IMR-90 (cell line): ENCODE results near the gene MYL11. TPM values are rescaled to one million over a fixed set of nuclear protein-coding genes. Genes with fewer than 3 reads are reported as not detected.
A peak's percentile ranks its signal among the peaks of the same experiment; 100 is the strongest.

Experiments used
- ATAC-seq: fragments of 200-7000 bp; cut with Tn5 transposase; 2 replicates; pipeline ENCODE4 v1.9.1; 2020; ENCODE audit warnings: low read depth, mild to moderate bottlenecking, moderate library complexity
- BruUV-seq: library from RNA; stranded (reverse); fragments of 400-500 nt; replicated peaks from 2 replicates; lab custom pipeline; 2021; lab: Mats Ljungman, UMichigan
- CTCF ChIA-PET: fragments of 300-600 bp; formaldehyde crosslinking; extraction: SDS; loops from one replicate; lab custom pipeline; 2021; ENCODE audit warnings: antibody characterized with exemption; lab: Yijun Ruan, JAX
- POLR2A ChIA-PET: fragments of 300-600 bp; sonication (Branson Sonifier 250); formaldehyde crosslinking; loops from one replicate; lab custom pipeline; 2022; ENCODE audit warnings: antibody characterized with exemption; ENCODE audit not compliant: unreplicated experiment; lab: Charles Lee
- DNase-seq: peaks from one replicate; pipeline ENCODE4 v3.0.0; 2013
- H2AFZ ChIP-seq: replicated peaks from 2 replicates; pipeline ENCODE3; 2013; ENCODE audit warnings: low read length, mild to moderate bottlenecking; ENCODE audit not compliant: poor library complexity
- H2AK5ac ChIP-seq: 2 replicates; pipeline ENCODE4 v1.6.1; 2013; ENCODE audit warnings: low read depth, low read length, inconsistent platforms
- H2AK9ac ChIP-seq: replicated peaks from 2 replicates; pipeline ENCODE3; 2013; ENCODE audit warnings: mild to moderate bottlenecking, low read depth, low read length, moderate library complexity; ENCODE audit not compliant: poor library complexity
- H2BK120ac ChIP-seq: 2 replicates; pipeline ENCODE4 v1.6.1; 2013; ENCODE audit warnings: low read depth, low read length, inconsistent platforms
- H2BK15ac ChIP-seq: 3 replicates; pipeline ENCODE4 v1.6.1; 2013; ENCODE audit warnings: low read depth, low read length, inconsistent platforms
- H2BK20ac ChIP-seq: 2 replicates; pipeline ENCODE4 v1.6.1; 2013; ENCODE audit warnings: low read depth, mild to moderate bottlenecking, inconsistent platforms, low read length, moderate library complexity
- H2BK5ac ChIP-seq: 2 replicates; pipeline ENCODE4 v1.6.1; 2013; ENCODE audit warnings: mild to moderate bottlenecking, low read depth, low read length, inconsistent platforms; ENCODE audit not compliant: poor library complexity, severe bottlenecking
- H3K14ac ChIP-seq: replicated peaks from 2 replicates; pipeline ENCODE4 v1.6.1; 2013; ENCODE audit warnings: low read depth, low read length, inconsistent platforms
- H3K18ac ChIP-seq: 2 replicates; pipeline ENCODE4 v1.6.1; 2013; ENCODE audit warnings: low read depth, low read length, control low read depth
- H3K23ac ChIP-seq: 2 replicates; pipeline ENCODE4 v1.6.1; 2013; ENCODE audit warnings: low read depth, low read length, inconsistent platforms
- H3K27ac ChIP-seq: 2 replicates; pipeline ENCODE4 v1.5.1; 2013; ENCODE audit warnings: mild to moderate bottlenecking, control low read depth, low read length; ENCODE audit not compliant: insufficient read depth
- H3K27me3 ChIP-seq: 2 replicates; pipeline ENCODE4 v1.6.1; 2013; ENCODE audit warnings: low read length; ENCODE audit not compliant: control insufficient read depth, insufficient read depth
- H3K36me3 ChIP-seq: 2 replicates; pipeline ENCODE4 v1.6.1; 2013; ENCODE audit warnings: low read length, mixed read lengths; ENCODE audit not compliant: control insufficient read depth, insufficient read depth
- H3K4ac ChIP-seq: 2 replicates; pipeline ENCODE4 v1.6.1; 2013; ENCODE audit warnings: low read depth, low read length, inconsistent platforms
- H3K4me1 ChIP-seq: 2 replicates; pipeline ENCODE4 v1.6.1; 2013; ENCODE audit warnings: low read length, mixed read lengths; ENCODE audit not compliant: control insufficient read depth, insufficient read depth
- H3K4me2 ChIP-seq: 2 replicates; pipeline ENCODE4 v1.6.1; 2013; ENCODE audit warnings: low read depth, mild to moderate bottlenecking, control low read depth, low read length, moderate library complexity
- H3K4me3 ChIP-seq: 2 replicates; pipeline ENCODE4 v1.5.1; 2013; ENCODE audit warnings: low read depth, mild to moderate bottlenecking, control low read depth, low read length, moderate library complexity; ENCODE audit not compliant: insufficient read depth
- H3K56ac ChIP-seq: 2 replicates; pipeline ENCODE4 v1.6.1; 2013; ENCODE audit warnings: low read length, inconsistent platforms; ENCODE audit not compliant: insufficient read depth; ENCODE audit errors: extremely low read depth
- H3K79me1 ChIP-seq, 2 experiments: 2 replicates each; pipeline ENCODE4 v1.6.1; 2013; ENCODE audit warnings: low read length in 2 of 2, inconsistent platforms in 1 of 2, low read depth in 1 of 2
- H3K9ac ChIP-seq: 2 replicates; pipeline ENCODE4 v1.6.1; 2013; ENCODE audit warnings: low read depth, low read length, control low read depth
- H3K9me1 ChIP-seq: 2 replicates; pipeline ENCODE4 v1.6.1; 2013; ENCODE audit warnings: low read length, inconsistent platforms; ENCODE audit not compliant: insufficient read depth
- H3K9me3 ChIP-seq: 2 replicates; pipeline ENCODE4 v1.6.1; 2013; ENCODE audit warnings: low read length; ENCODE audit not compliant: control insufficient read depth, insufficient read depth
- H4K20me1 ChIP-seq: 2 replicates; pipeline ENCODE4 v1.6.1; 2013; ENCODE audit warnings: low read length, inconsistent platforms; ENCODE audit not compliant: insufficient read depth
- H4K5ac ChIP-seq: 2 replicates; pipeline ENCODE4 v1.6.1; 2013; ENCODE audit warnings: mild to moderate bottlenecking, low read depth, low read length, control low read depth
- H4K8ac ChIP-seq, 2 experiments: 2 replicates each; pipeline ENCODE4 v1.6.1; 2013; ENCODE audit warnings: low read depth in 2 of 2, low read length in 2 of 2, control low read depth in 1 of 2, inconsistent platforms in 1 of 2
- H4K91ac ChIP-seq: 2 replicates; pipeline ENCODE4 v1.6.1; 2013; ENCODE audit warnings: low read depth, low read length, inconsistent platforms; ENCODE audit not compliant: insufficient read depth
- BHLHE40 ChIP-seq: fragments of 150-350 bp; IDR thresholded peaks from 2 replicates; pipeline ENCODE4 v1.6.1; 2016; ENCODE audit warnings: mild to moderate bottlenecking, low read depth, low read length
- CEBPB ChIP-seq: IDR thresholded peaks from 2 replicates; pipeline ENCODE4 v1.6.1; 2012; ENCODE audit warnings: low read depth, low read length, improper control_type of control experiment
- CHD1 ChIP-seq: IDR thresholded peaks from 2 replicates; pipeline ENCODE4 v1.6.1; 2012; ENCODE audit warnings: low read depth, low read length, improper control_type of control experiment
- CTCF ChIP-seq: conservative IDR thresholded peaks from 2 replicates; pipeline ENCODE4 v1.5.1; 2012; ENCODE audit warnings: mild to moderate bottlenecking, low read depth, low read length, improper control_type of control experiment
- FOS ChIP-seq: fragments of 150-350 bp; IDR thresholded peaks from 2 replicates; pipeline ENCODE4 v1.6.1; 2016; ENCODE audit warnings: low read depth, low read length
- MAFK ChIP-seq: IDR thresholded peaks from 2 replicates; pipeline ENCODE4 v1.6.1; 2012; ENCODE audit warnings: low read depth, low read length, improper control_type of control experiment
- MAZ ChIP-seq: IDR thresholded peaks from 2 replicates; pipeline ENCODE4 v1.6.1; 2012; ENCODE audit warnings: low read depth, mild to moderate bottlenecking, low read length, improper control_type of control experiment, moderate library complexity, borderline replicate concordance
- MXI1 ChIP-seq: IDR thresholded peaks from 2 replicates; pipeline ENCODE4 v1.6.1; 2012; ENCODE audit warnings: low read depth, mild to moderate bottlenecking, low read length, moderate library complexity, borderline replicate concordance
- NFE2L2 ChIP-seq: fragments of 150-350 bp; IDR thresholded peaks from 2 replicates; pipeline ENCODE4 v1.6.1; 2016; ENCODE audit warnings: low read depth, mild to moderate bottlenecking, low read length
- POLR2A ChIP-seq: IDR thresholded peaks from 2 replicates; pipeline ENCODE4 v1.6.1; 2012; ENCODE audit warnings: mild to moderate bottlenecking, low read depth, low read length
- RAD21 ChIP-seq: IDR thresholded peaks from 2 replicates; pipeline ENCODE4 v1.6.1; 2012; ENCODE audit warnings: low read length, improper control_type of control experiment
- RCOR1 ChIP-seq: IDR thresholded peaks from 2 replicates; pipeline ENCODE4 v1.6.1; 2012; ENCODE audit warnings: mild to moderate bottlenecking, low read length, improper control_type of control experiment; ENCODE audit not compliant: insufficient replicate concordance
- RFX5 ChIP-seq: IDR thresholded peaks from 2 replicates; pipeline ENCODE4 v1.8.0; 2012; ENCODE audit warnings: low read depth, mild to moderate bottlenecking, low read length, moderate library complexity
- SMC3 ChIP-seq: fragments of 150-350 bp; IDR thresholded peaks from 2 replicates; pipeline ENCODE4 v1.6.1; 2016; ENCODE audit warnings: low read depth, mild to moderate bottlenecking, antibody characterized with exemption, low read length, moderate library complexity
- WGBS, 2 experiments: methylation state at CpG; one replicate each; pipeline versions ENCODE4 v1.1.5 to v1.1.7; 2013; ENCODE audit warnings: missing lambda C conversion rate in 2 of 2; ENCODE audit not compliant: insufficient read length in 1 of 2; ENCODE audit errors: extremely low coverage in 2 of 2; 5-methylcytosine and 5-hydroxymethylcytosine counted together
- dilution Hi-C: fragments of 300-500 bp; cut with HindIII; formaldehyde crosslinking; loops from one replicate; pipeline ENCODE4 v1.14.3; 2018; ENCODE audit warnings: low sequenced_read_pairs; ENCODE audit not compliant: unreplicated experiment
- in situ Hi-C: fragments of 300-500 bp; cut with MboI; formaldehyde crosslinking; loops from 3 replicates; pipeline ENCODE4 v1.14.3; 2019; ENCODE audit warnings: low sequenced_read_pairs, inconsistent platforms, mixed read lengths
- intact Hi-C: fragments of 100-400 bp; cut with micrococcal nuclease; formaldehyde crosslinking; loops from 2 replicates; pipeline ENCODE4 v1.10.0; 2022
- polyA plus RNA-seq, 3 experiments: library from polyadenylated mRNA; depleted of rRNA; stranded (reverse); fragments of >200 nt; gene quantifications; 2 replicates each; pipeline ENCODE4 v1.2.3, GENCODE V29; 2012; ENCODE audit warnings: low replicate concordance in 1 of 3
- total RNA-seq: library from RNA; depleted of rRNA; stranded (reverse); fragments of >200 nt; gene quantifications from 2 replicates; pipeline ENCODE4 v1.2.3, GENCODE V29; 2012
- TF ChIP-seq, protein P1 (sequence below): fragments of 150-350 bp; IDR thresholded peaks from 2 replicates; pipeline ENCODE4 v1.6.1; 2016; ENCODE audit warnings: low read depth, mild to moderate bottlenecking, low read length, moderate library complexity, borderline replicate concordance

MYL11 gene
- total and polyA plus RNA-seq, 2 of the 4 experiments (the other 2 are of a cell fraction): 1.1 TPM; not detected in 1

DNA sequence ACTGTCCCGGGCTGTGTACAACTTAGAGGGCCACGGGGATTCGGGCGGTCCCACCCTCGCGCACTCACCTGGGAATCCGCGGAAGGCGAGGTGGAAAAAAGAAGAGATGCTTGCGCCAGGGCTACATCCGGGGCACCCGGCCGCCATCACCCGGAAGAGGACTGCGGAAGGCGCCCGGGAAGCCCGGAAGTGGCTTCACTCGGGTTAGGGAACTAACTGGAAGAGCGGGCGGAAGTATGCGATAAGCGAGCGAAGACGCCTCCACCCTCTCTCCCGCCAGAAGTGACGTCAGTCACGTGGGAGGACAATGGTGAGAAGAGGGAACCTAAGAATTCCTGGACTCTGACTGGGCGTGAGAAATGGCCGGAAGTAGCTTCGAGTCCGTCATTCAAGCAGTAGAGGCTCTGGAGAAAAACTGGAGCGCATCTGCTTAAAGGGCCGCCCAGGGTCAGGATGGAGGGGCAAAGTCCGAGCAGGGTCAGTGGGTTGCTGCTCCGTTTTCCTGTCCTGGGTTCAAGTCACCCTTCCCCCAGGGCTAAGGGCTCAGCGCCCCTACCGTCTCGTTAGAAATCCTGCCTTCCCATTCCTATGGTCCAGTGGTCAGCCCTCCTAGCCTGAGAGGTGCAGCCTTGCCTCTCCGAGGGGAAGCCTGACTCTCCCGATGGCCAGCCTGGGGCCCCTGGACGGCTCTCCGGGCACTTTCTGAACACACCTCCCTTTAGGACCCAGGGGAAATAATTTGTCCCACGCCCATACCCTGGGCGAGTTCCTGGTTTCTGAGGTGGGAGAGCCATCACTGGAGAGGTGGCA is 19.3 kb upstream of the MYL11 start, which contains the start of gene CD2BP2:
CD2BP2 (minus strand) TSS at position 165 of the 810 bp plus-strand sequence. CDS start 627 bp downstream, outside the sequence.
- ATAC-seq (peak; percentile 87), DNase-seq (peak; percentile 100)
- Histone ChIP-seq H4K91ac (peak within 1 kb of the TSS; percentile 88), H3K9ac (peak within 1 kb of the TSS; percentile 81), H2AK5ac (peak within 1 kb of the TSS; percentile 88), H3K23ac (peak within 1 kb of the TSS; percentile 79), H4K5ac (peak within 1 kb of the TSS; percentile 84), H2BK120ac (peak within 1 kb of the TSS; percentile 71), H3K27ac (peak within 1 kb of the TSS; percentile 93), H3K9me3 (no peaks in the 10 kb centered on the region), H3K4me3 (peak within 1 kb of the TSS; percentile 70), H3K9me1 (peaks cover 9% of the 10 kb centered on the region), H3K36me3 (peaks cover 54% of the 10 kb centered on the region), H3K18ac (peak within 1 kb of the TSS; percentile 63), H2BK20ac (peak within 1 kb of the TSS; percentile 0; the same call in 1 of the 2 replicates), H3K79me1 (peaks cover 5 to 73% of the 10 kb centered on the region in 2 experiments), H2AFZ (peak within 1 kb of the TSS; percentile 99), H4K20me1 (peaks cover 13% of the 10 kb centered on the region; the same call in 1 of the 2 replicates), H3K4me2 (peak within 1 kb of the TSS; percentile 93), H3K27me3 (no peaks in the 10 kb centered on the region), H4K8ac (peak within 1 kb of the TSS; percentile 55 to 93), H3K4me1 (peaks cover 7% of the 10 kb centered on the region; the same call in 1 of the 2 replicates), H3K14ac (peak within 1 kb of the TSS; percentile 81), H3K56ac (peak within 1 kb of the TSS; percentile 85), H2BK5ac (peak within 1 kb of the TSS; percentile 91), H3K4ac (peak within 1 kb of the TSS; percentile 93), H2BK15ac (peak within 1 kb of the TSS; percentile 27; the same call in 1 of the 3 replicates), H2AK9ac (peak within 1 kb of the TSS; percentile 96)
- CTCF ChIA-PET: no interaction called here
- POLR2A ChIA-PET: no interaction called here
- dilution Hi-C loops (no loop called here), intact Hi-C loops (no loop called here), in situ Hi-C loops (no loop called here)
- 0% methylated on average over 9 of the region's 45 CpGs; no CpG with 5 or more reads in 1 of the 2 experiments for WGBS, 2 experiments
- BruUV-seq: no TSS peak
- TF ChIP-seq, protein P1, sequence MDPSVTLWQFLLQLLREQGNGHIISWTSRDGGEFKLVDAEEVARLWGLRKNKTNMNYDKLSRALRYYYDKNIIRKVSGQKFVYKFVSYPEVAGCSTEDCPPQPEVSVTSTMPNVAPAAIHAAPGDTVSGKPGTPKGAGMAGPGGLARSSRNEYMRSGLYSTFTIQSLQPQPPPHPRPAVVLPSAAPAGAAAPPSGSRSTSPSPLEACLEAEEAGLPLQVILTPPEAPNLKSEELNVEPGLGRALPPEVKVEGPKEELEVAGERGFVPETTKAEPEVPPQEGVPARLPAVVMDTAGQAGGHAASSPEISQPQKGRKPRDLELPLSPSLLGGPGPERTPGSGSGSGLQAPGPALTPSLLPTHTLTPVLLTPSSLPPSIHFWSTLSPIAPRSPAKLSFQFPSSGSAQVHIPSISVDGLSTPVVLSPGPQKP: peak; percentile 25; the same call in 1 of the 2 replicates
- peak; percentile 58 for TF ChIP-seq RCOR1
- no peak for TF ChIP-seq MXI1
- TF ChIP-seq RAD21: no peak
- TF ChIP-seq POLR2A: peak; percentile 76
- TF ChIP-seq NFE2L2: no peak
- peak; percentile 17; the same call in 1 of the 2 replicates for TF ChIP-seq CEBPB
- peak; percentile 74 for TF ChIP-seq FOS
- peak; percentile 40; the same call in 1 of the 2 replicates for TF ChIP-seq MAZ
- TF ChIP-seq CHD1: no peak; the same call in 1 of the 2 replicates
- no peak for TF ChIP-seq RFX5
- peak; percentile 95 for TF ChIP-seq BHLHE40
- 0 out of 2 replicates have a peak, but pooled peaks have one; percentile 6 for TF ChIP-seq CTCF
- no peak for TF ChIP-seq SMC3
- TF ChIP-seq MAFK: no peak
